ENCODE measurements around the gene ONECUT2.

Gene ONECUT2

DNA sequence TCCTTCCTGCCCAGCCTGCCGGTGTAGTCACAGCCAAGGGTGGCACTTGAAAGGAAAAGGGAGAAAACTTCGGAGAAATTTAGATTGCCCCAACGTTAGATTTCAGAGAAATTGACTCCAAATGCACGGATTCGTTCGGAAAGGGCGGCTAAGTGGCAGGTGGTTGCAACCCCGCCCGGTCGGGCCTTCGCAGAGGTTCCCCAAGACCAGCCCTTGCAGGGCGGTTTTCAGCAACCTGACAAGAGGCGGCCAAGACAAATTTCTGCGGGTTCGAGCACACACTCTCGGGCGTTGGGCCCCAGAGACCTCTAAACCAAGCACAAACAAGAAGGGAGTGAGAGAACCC is 4.8 kb downstream of the ONECUT2 start:
- no peak for DNase-seq (ENCODE audit: low read depth)
- TF ChIP-seq CTCF (IDR thresholded peaks at IDR 0.05; ENCODE audit: low read depth, low read length, missing control alignments) = no peak
- in situ Hi-C loops (cut with HindIII; ENCODE audit: low sequenced_read_pairs) = no loop called here
- H3K4me3 ChIP-seq (ENCODE audit: low read depth, low read length) = no peak overlapping the region

- no peak overlapping the region for H3K4me3 ChIP-seq (ENCODE audit: low read depth, low read length)
- in situ Hi-C loops (cut with HindIII; ENCODE audit: low sequenced_read_pairs) = no loop called here
- DNase-seq (ENCODE audit: low read depth) = no peak
- no peak for TF ChIP-seq CTCF (IDR thresholded peaks at IDR 0.05; ENCODE audit: low read depth, low read length, missing control alignments)
Measured at GRCh38 chr18:57440331-57441070, 5.3 kb downstream of the ONECUT2 start.

DNA sequence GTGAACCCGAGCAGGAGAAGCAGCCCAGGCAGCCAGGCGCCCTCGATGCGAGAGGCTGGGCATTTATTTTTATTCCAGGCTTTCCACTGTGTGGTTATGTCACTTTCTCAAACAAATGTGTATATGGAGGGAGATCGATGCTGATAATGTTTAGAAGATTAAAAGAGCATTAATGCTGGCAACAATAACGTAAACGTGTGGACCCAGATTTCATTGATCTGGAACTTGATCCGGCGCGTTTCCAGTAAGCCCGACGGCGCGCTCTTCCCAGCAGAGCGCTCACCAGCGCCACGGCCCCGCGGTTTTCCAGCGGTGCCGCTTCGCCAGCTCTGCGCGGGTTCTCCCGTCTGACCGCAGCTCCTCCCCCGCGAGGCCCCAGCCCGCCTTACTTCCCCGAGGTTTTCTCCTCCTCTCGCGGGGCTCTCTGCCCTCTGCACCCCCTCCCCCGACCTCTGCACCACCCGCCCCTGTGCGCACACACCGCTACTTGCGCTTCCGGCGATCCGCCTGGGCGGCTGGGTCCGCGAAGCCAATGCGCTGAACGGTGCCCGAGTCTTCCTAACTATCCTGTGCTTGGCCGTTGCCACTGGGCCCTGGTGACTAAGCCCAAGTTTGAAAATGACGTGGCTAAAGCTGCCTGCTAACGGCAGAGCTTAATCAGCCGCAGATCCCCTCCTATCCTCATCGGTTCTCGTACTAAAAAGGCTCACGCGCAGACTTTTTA is 6.1 kb downstream of the ONECUT2 start:
- no peak overlapping the region for H3K4me3 ChIP-seq (ENCODE audit: low read depth, low read length)
- no peak for TF ChIP-seq CTCF (IDR thresholded peaks at IDR 0.05; ENCODE audit: low read depth, low read length, missing control alignments)
- in situ Hi-C loops (cut with HindIII; ENCODE audit: low sequenced_read_pairs) = no loop called here
- no peak for DNase-seq (ENCODE audit: low read depth)

DNA sequence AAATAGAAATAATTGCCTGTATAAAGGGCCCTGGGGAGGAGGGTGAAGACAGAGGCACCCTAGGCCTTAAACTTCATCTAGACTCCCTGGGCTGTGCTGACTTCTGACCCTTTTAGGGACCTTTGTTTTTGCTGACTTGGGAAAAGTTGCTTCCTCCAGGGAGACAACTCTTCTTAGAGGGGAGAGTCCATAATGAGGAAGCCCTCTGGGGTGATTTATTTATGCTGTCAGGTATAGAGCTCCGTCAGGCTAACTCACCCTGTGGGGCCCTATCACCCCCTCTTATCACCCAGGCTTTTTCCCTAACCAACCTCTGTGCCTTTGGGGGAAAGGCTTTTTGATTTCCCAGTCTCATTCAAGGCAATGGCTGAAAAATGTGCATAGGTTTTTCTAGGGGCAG is 8.1 kb downstream of the ONECUT2 start:
- in situ Hi-C loops (cut with HindIII; ENCODE audit: low sequenced_read_pairs) = no loop called here
- H3K4me3 ChIP-seq (ENCODE audit: low read depth, low read length) = no peak overlapping the region
- no peak for DNase-seq (ENCODE audit: low read depth)
- TF ChIP-seq CTCF (IDR thresholded peaks at IDR 0.05; ENCODE audit: low read depth, low read length, missing control alignments) = no peak

- TF ChIP-seq CTCF (IDR thresholded peaks at IDR 0.05; ENCODE audit: low read depth, low read length, missing control alignments) = no peak
- in situ Hi-C loops (cut with HindIII; ENCODE audit: low sequenced_read_pairs) = no loop called here
- no peak for DNase-seq (ENCODE audit: low read depth)
- no peak overlapping the region for H3K4me3 ChIP-seq (ENCODE audit: low read depth, low read length)
Measured at GRCh38 chr18:57443702-57444101, 8.5 kb downstream of the ONECUT2 start.

- no peak for TF ChIP-seq CTCF (IDR thresholded peaks at IDR 0.05; ENCODE audit: low read depth, low read length, missing control alignments)
- H3K4me3 ChIP-seq (ENCODE audit: low read depth, low read length) = no peak overlapping the region
- in situ Hi-C loops (cut with HindIII; ENCODE audit: low sequenced_read_pairs) = no loop called here
- DNase-seq (ENCODE audit: low read depth) = no peak
Measured at GRCh38 chr18:57444301-57444759, 9.2 kb downstream of the ONECUT2 start.
